ENCODE data around the gene NKX6-2.

NKX6-2 gene

DNA sequence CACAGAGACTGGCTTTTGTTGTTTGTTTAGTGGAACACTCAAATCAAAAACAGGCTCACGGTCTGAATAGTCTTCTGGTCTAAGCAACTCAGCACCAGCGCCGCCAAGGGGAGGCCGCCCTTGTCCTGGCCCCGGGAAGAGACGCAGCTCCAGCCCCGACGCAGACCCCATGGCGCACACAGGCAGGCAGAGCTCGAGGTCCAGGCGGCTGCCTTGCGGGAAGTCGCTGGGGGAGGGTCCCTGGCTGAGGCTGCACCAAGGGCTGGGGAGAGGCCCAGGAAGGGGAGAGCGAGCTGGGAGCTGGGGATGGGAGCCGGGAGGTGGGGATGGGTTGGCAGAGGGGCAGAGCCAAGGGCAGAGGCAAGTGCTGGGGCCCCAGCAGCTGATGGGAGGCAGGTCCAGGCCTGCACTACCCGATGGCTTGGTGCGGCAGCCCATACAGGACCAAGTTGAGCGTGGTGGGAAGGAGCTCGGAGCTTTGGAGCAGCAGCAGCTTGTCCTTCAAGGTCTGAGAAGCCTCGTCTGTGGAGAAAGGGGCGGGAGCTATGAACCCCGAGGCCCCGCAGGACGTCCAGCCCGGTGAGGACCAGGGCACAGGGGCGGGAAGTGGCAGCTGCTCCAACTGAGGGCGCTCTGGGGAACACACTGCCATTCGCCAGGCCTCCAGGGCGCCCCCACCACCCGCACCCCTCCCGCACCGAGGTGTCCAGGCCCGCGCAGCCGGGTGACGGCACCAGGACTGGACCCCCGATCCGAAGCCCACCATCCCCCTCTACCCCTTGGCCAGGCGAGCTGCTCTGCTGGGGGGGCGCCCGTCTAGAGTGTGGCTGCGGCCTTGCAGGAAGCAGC lies 22.7 kb upstream of the NKX6-2 start:
- POLR2A ChIA-PET: no interaction called here
- CTCF ChIA-PET: interaction anchor here (1.0 kb wide), 1 partner anchor 17 kb away, joined by 3 read pairs; no protein-coding TSS in a partner anchor
- no peak for DNase-seq (ENCODE audit: extremely low spot score)
- TF ChIP-seq, protein P1, sequence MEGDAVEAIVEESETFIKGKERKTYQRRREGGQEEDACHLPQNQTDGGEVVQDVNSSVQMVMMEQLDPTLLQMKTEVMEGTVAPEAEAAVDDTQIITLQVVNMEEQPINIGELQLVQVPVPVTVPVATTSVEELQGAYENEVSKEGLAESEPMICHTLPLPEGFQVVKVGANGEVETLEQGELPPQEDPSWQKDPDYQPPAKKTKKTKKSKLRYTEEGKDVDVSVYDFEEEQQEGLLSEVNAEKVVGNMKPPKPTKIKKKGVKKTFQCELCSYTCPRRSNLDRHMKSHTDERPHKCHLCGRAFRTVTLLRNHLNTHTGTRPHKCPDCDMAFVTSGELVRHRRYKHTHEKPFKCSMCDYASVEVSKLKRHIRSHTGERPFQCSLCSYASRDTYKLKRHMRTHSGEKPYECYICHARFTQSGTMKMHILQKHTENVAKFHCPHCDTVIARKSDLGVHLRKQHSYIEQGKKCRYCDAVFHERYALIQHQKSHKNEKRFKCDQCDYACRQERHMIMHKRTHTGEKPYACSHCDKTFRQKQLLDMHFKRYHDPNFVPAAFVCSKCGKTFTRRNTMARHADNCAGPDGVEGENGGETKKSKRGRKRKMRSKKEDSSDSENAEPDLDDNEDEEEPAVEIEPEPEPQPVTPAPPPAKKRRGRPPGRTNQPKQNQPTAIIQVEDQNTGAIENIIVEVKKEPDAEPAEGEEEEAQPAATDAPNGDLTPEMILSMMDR (IDR thresholded peaks at IDR 0.05; ENCODE audit: control extremely low read depth, extremely low read depth, low read depth, missing control alignments): no peak

DNA sequence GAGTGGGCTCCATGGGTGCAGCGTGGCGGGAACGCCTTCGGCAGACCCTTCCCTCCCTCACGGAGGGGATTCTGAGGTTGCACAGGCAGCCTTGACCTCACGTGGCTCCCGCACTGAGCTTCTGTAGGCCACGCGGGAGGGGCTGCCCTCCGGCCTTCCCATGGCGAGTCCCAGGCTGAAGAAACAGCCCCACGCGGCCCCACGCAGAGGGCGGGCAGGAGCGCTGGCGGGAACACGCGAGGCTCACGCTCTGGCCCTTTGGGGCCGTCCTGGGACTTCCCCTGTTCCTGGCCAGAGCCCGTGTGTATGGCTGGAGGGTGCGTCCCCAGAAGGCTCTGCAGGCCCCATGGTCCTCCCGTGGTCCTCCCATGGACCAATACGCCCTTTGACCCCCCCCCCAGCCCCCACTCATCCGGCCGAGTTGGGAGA lies 21.7 kb upstream of the NKX6-2 start:
- TF ChIP-seq, protein P1 (IDR thresholded peaks at IDR 0.05; ENCODE audit: control extremely low read depth, extremely low read depth, low read depth, missing control alignments): no peak
- POLR2A ChIA-PET: no interaction called here
- CTCF ChIA-PET: no interaction called here
- no peak for DNase-seq (ENCODE audit: extremely low spot score)

DNA sequence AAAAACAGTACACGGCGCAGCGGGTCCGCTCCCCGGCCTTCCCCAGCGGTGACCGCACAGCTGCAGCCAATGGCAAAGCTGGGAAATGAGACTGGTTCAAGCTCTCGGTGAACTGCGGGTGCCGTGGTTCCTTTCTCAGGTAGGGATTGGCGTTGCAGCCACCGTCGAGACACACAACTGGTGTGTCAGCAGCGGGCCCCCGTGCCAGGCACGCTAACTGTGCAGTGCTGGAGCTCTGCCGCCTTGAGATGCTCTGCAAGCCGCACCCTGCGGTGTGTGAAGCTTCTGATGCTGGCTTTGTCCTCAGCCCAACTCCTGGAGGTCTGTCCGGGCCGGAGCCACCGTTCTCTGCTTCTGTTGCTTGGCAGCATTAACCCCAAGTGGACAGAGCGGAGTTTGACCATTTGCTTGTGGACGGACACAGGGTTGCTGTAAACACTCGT lies 20.6 kb upstream of the NKX6-2 start:
- POLR2A ChIA-PET: no interaction called here
- DNase-seq (ENCODE audit: extremely low spot score): no peak
- TF ChIP-seq, protein P1 (IDR thresholded peaks at IDR 0.05; ENCODE audit: control extremely low read depth, extremely low read depth, low read depth, missing control alignments): no peak
- CTCF ChIA-PET: no interaction called here

DNA sequence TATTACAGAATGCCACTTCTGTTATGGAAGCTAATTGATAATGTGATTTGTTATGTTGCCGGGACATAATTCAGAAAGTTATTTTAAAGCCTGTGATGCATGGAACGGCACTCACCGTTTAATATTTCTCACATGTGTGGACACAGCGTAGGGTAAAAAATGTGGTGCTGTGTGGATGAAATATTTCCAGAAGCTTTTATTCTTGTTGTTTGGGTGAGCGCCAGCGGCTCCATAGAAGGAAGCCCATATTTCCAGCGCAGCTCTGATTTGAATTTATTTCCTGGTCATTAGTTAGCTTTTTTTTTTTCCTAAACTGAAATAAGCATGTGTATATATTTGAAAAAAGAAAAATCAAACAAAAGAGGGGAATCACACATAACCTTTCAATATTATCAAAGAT lies 20.2 kb upstream of the NKX6-2 start:
- CTCF ChIA-PET: no interaction called here
- POLR2A ChIA-PET: no interaction called here
- no peak for DNase-seq (ENCODE audit: extremely low spot score)
- TF ChIP-seq, protein P1 (IDR thresholded peaks at IDR 0.05; ENCODE audit: control extremely low read depth, extremely low read depth, low read depth, missing control alignments): no peak

DNA sequence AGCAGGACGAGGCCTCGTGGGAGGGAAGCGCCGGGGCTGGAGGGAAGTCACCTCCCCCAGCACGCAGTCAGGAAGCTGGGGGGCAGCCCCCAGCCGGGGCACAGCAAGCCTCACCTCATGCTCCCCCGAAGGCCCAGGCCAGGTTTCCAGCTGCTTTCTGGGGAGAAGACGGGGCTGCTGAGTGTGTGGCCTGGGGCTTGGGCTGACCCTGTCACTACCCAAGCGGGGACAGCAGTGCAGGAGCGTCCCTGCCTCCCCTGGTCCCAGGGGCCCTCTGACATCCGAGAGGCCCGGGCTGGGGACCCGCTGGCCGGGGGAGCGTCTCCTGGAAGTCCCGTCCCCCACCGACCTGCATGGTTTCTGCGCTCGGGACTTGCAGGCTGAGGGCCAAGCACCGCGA lies 19.7 kb upstream of the NKX6-2 start:
- ChIA-PET CTCF (no interaction called here), POLR2A (no interaction called here)
- DNase-seq (ENCODE audit: extremely low spot score): no peak
- TF ChIP-seq, protein P1 (IDR thresholded peaks at IDR 0.05; ENCODE audit: control extremely low read depth, extremely low read depth, low read depth, missing control alignments): no peak

DNA sequence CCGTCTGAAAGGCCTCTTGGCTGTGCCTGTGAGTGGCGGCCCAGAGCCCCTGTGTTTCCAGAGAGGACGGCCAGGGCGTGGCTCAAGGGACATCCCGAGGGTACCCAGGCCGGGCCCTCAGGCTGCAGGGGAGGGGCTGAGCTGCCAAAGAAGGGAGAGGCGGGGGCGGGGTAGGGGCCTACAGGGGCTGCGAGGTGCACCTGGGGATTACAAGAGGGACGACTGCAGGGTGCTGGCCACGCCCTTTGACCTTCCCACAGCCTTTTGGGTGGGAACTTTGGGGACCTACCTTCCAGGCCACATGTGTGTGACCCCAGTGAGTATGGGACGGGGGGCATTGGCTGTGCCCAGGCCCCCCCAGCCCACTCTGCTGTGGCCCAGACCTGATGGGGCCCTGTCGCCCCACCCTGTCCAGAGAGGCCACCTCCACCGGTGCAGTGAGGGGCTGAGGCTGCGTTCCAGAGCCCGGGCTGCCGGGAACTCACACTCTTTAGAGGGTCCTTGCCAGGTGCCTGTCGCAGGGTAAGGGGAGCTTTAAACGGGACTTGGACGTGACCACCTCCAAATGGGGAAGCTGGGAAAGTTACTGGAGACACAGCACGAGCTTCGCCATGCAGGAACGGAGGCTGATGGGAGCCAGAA lies 19.0 kb upstream of the NKX6-2 start:
- DNase-seq (ENCODE audit: extremely low spot score): no peak
- CTCF ChIA-PET: no interaction called here

More for the DNA sequence above, 19.0 kb upstream of the NKX6-2 start:
- TF ChIP-seq, protein P1 (IDR thresholded peaks at IDR 0.05; ENCODE audit: control extremely low read depth, extremely low read depth, low read depth, missing control alignments): no peak
- POLR2A ChIA-PET: no interaction called here

Data from GM10248 (cell line).